NCI-H1436 treated with DMSO at 0.1 percent for 48 hours (cell line): Measurements from ENCODE around the gene KRR1.
A peak's percentile ranks its signal among the peaks of the same experiment; 100 is the strongest.

Source experiments
- DNase-seq: peaks from one replicate; lab custom pipeline; 2025; lab: John Stamatoyannopoulos, UW

KRR1 gene

DNA sequence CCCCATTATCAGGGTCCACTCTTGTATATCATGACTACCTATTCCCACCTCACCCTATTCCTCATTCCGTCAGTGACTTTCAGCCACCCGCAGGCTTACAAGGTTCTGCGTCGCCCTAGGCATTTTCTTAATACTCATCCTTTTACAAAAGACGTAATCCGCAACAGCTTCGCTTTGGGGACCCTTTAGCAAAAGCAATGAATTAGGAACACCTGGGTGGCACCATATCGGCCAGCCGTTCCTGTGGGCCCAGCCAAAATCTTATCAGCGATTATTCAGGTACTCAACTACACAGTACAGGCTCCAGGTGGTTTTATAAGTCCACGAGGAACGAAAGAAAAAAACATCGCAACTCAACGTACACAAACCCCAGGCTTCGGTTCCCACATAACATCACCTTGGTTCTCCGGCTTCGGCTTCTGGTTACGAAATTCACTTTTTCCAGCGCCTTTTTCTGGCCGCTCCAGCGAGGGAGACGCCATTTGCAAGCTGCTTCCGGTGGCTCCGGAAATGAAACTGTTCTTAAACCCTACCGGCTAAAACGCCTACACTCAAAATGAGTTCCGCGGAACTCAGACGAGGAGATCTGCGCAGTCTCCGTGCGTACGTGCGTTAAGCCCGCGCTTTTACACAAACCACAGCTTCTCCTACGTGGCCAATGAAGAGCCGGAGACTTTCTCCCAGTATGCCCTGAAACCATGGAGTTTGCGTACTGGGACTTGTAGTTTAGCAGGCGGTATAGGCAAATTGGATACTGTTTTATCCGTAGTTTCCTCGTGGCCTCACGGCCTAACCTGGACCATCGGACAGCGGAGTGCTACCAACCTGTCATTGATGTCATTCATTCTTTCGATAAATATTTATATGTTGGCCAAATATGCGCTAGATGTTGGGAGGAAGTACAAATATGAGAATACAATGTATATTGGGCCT is at the start of gene KRR1:
Gene KRR1, minus strand, starts transcription at position 494 of the 933 bp plus-strand sequence. Its CDS starts 12 bp downstream, at position 482.
- peak; percentile 90 for DNase-seq

DNA sequence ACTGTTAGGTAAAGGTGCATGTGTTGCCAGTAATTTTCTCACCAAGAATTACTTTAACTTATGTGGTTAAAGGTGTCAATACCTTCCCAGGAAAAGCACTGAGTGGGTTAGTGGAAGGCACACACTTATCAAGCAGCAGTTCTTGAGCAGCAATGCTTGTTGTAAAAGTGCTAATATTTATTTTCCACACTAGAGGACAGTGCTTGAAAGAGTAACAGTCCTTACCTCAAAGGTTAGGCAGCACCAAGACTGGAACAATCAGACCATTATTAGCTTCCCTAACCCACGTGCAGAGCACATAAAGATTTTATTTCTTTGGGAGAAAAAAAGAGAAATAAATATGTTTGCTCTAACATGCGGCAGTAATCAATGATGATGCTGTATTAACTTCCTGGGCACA is 48.8 kb upstream of the KRR1 start:
- DNase-seq = no peak

DNA sequence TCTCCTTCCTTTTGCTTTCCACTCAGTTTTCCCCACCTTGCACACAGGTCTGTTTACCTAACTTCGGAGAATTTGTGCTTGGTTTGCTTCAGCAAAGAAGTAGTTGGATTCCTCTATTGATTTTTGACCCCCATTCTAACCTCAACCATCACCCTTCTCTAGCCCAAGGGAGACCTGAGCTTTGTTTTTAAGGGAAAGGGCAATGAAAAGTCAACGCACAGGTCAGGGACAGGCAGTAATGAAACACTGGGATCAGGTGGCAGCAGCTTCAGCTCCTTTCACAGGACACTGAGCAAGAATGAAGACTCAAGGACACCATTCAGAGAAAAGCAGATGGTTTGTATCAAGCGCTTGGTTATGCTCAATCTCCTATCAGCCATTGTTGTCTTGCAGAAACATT is 46.9 kb upstream of the KRR1 start:
- DNase-seq = no peak

- DNase-seq = no peak
Observed at GRCh38 chr12:75556311-75556899, 45.0 kb upstream of the KRR1 start.

GRCh38 chr12:75554556-75554880 is 43.1 kb upstream of the KRR1 start:
- DNase-seq = no peak

GRCh38 chr12:75553836-75554555 is 42.6 kb upstream of the KRR1 start:
- no peak for DNase-seq

GRCh38 chr12:75553398-75553797 is 42.0 kb upstream of the KRR1 start:
- DNase-seq = no peak

- no peak for DNase-seq
Observed at GRCh38 chr12:75551477-75551876, 40.1 kb upstream of the KRR1 start.

GRCh38 chr12:75550401-75551240 is 39.2 kb upstream of the KRR1 start:
- no peak for DNase-seq

DNA sequence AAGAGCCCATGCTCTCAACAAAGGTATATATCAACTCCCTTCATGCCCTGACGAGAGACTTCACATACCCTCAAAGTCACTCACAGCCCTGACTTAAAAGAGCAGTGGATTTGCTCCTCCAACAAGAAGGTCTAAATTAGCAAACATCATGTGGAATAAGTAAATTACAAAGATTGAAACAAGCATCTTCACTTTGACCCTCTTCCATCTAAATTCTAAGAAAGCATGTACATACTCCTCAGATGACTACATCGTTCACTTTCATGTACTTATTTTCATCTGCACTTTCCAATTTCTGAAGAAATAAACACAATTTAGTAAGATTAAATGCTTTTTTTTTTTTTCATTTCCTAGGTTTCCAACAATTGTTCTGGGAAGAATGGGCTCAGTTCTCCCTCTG is 38.6 kb upstream of the KRR1 start:
- no peak for DNase-seq

DNA sequence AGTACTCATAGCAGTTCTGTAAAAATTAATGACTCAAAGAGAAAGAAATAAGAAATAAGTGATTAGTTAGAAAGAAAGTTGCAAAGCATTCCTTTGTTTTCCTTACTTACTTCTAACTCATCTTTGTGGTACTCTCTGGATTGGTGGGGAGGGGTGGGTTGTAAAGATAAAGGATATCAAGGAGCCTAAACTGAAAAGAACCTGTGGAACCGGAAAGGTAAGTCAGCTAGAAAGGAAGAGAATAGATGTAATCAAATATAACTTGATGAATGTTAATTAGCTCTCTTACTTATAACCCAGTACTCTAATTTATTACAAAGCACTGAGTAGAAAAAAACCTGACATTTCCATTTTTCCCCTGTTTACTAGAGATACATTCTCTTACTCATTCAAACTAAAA is 37.5 kb upstream of the KRR1 start:
- DNase-seq = no peak

DNA sequence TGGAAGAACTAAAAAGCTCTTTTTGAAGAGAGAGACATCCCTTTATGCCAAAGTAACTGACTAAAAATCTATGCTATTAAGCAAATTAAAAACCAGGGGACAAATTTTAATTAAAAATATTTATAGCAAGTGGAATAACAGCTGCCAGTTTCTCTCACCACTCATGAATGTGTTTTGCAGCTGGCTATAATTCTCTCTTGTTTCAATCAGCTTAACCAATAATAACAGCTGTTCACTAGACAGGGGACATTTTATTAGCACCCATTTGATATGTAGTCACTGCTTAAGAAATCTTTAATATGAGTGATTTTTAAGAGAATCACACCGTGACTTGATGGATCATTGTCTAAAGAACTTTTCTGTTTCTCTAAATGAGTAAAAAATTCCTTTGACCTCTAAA is 34.2 kb upstream of the KRR1 start:
- no peak for DNase-seq

DNA sequence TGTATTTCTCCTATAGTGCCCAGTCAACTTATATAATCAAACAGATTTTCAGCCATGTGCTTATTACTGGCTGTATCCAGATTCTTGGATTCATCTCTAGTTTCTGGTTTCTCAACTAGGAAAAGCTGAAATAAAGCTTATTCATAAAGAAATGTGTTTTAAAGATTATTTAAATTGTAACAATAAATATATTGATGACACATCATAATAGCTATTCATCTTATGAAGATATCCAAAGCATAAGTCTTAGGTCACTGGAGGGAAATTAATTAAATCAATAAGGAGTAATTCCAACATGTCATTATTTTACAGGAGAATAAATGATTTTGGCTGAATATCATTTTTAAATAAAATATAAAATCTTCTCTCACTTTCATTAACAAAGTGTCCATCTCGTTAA is 32.1 kb upstream of the KRR1 start:
- no peak for DNase-seq

GRCh38 chr12:75542942-75543341 is 31.5 kb upstream of the KRR1 start:
- DNase-seq = no peak

GRCh38 chr12:75539889-75540288 is 28.5 kb upstream of the KRR1 start:
- no peak for DNase-seq

DNA sequence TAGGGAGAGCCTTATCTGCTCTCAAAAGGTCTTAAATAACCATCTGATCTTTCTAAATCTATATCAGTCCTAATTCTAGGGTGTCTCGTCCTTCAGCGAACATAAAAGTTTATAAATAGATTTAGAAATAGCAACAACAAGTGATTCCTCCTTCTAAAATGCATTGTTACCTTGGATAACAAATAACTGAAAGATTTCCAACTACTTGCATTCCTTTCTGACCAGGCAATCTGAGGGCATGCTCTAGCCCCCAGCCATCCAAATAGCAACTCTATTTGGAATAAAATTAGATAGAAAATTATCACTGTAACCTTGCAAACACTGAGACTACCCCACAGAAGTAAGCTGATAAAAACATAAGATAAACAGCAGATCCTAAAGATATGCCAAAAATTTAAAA is 21.8 kb upstream of the KRR1 start:
- DNase-seq = no peak

- DNase-seq = no peak
Observed at GRCh38 chr12:75529826-75530225, 18.4 kb upstream of the KRR1 start.

GRCh38 chr12:75529316-75529715 is 17.9 kb upstream of the KRR1 start:
- no peak for DNase-seq

GRCh38 chr12:75528692-75529091 is 17.3 kb upstream of the KRR1 start:
- DNase-seq = no peak

DNA sequence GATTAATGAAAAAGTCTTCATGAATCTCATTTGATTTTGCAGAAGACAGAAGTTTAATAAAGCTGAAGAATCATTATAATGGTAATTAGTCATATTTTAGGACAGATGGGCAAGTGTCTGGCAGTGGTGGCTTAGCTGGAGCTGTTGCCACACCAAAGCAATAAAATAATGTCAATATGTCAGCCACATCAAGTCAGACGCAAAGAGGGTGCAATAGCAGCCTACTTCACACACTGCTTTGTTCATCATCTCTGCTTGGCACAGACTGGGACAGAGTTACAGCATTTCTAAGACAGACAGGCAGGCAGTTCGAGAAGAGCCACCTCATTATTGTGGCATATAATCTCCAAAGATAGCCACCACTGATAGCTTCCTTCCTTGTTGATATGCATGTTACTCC is 16.9 kb upstream of the KRR1 start:
- no peak for DNase-seq

DNA sequence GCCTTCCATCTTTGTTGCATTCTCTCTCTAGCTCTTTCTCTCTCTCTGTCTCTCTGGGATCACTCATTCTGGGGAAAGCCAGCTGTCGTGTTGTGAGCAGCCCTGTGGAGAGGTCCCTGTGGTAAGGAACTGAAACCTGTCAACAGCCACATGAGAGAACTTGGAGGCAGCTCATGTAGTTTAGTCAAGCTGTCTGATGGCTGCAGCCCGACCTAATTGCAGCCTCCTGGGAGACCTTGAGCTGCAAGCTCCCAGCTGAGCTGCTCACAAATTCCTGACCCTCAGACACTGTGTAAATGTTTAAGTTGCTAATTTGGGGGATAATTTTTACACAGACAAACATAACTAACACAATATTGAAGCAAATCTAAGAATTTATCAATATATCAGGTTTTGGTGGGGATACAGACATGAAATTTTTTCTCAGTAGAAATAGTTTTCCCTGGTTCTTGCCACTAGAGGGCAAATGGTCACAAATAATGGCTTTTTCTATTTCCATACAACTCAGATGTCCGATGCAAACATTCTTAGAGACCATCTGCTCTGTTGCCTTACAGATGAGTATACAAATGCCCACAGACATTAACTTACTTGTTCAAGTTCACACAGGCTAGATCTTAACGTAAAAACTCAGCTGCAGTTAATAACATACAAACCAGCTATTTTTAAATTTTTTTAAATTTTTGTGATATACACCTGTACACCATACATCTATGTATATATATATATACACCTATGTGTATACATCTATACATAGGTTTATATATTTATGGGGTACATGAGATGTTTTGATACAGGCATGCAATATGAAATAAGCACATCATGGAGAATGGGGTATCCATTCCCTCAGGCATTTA is 15.5 kb upstream of the KRR1 start:
- no peak for DNase-seq
